HepG2 (cell line): ENCODE measurements around the gene IER5L. TPM values are rescaled to one million over a fixed set of nuclear protein-coding genes. Genes with fewer than 3 reads are reported as not detected.

Source experiments
- ARNT ChIP-seq: fragments of 450-650 bp; IDR thresholded peaks from 2 replicates; pipeline ENCODE4 v1.6.1; 2017
- DMAP1 ChIP-seq: IDR thresholded peaks from 2 replicates; pipeline ENCODE4 v1.6.1; 2016
- NAIF1 ChIP-seq: sonication (generic); formaldehyde crosslinking; IDR thresholded peaks from 2 replicates; pipeline ENCODE4 v1.5.0; 2020; ENCODE audit warnings: mild to moderate bottlenecking, missing genetic modification reagents, borderline replicate concordance
- NFKBIZ ChIP-seq: IDR thresholded peaks from 2 replicates; pipeline ENCODE4 v1.6.1; 2018; ENCODE audit warnings: missing genetic modification reagents, missing compliant biosample characterization
- RARG ChIP-seq: sonication (generic); formaldehyde crosslinking; IDR thresholded peaks from 2 replicates; pipeline ENCODE4 v1.4.0; 2020; ENCODE audit warnings: low read depth, mild to moderate bottlenecking, missing genetic modification reagents
- SRSF4 ChIP-seq: fragments of 200-400 bp; formaldehyde crosslinking; IDR thresholded peaks from one replicate; pipeline ENCODE4 v1.6.1; 2018; ENCODE audit warnings: mild to moderate bottlenecking, low read depth, low read length, moderate library complexity; ENCODE audit not compliant: poor library complexity, severe bottlenecking
- STAT5B ChIP-seq: sonication (generic); formaldehyde crosslinking; IDR thresholded peaks from 2 replicates; pipeline ENCODE4 v1.4.0; 2020; ENCODE audit warnings: missing genetic modification reagents
- ZKSCAN1 ChIP-seq: fragments of 150-350 bp; IDR thresholded peaks from 2 replicates; pipeline ENCODE4 v1.6.1; 2014; ENCODE audit warnings: low read length
- ZNF143 ChIP-seq: sonication (generic); formaldehyde crosslinking; IDR thresholded peaks from 2 replicates; pipeline ENCODE4 v1.4.0; 2020; ENCODE audit warnings: missing genetic modification reagents
- ZNF616 ChIP-seq: sonication (generic); formaldehyde crosslinking; IDR thresholded peaks from 2 replicates; pipeline ENCODE4 v1.5.0; 2020; ENCODE audit warnings: low read depth, mild to moderate bottlenecking, missing genetic modification reagents
- ZNF781 ChIP-seq: sonication (generic); formaldehyde crosslinking; IDR thresholded peaks from 2 replicates; pipeline ENCODE4 v1.5.1; 2020; ENCODE audit warnings: borderline replicate concordance, mild to moderate bottlenecking, missing genetic modification reagents; ENCODE audit errors: not compliant biosample characterization
- ZSCAN25 ChIP-seq: sonication (generic); formaldehyde crosslinking; IDR thresholded peaks from 2 replicates; pipeline ENCODE4 v1.8.0; 2022; ENCODE audit warnings: mild to moderate bottlenecking, missing genetic modification reagents
- ZSCAN30 ChIP-seq: sonication (generic); formaldehyde crosslinking; IDR thresholded peaks from 2 replicates; pipeline ENCODE4 v1.5.0; 2020; ENCODE audit warnings: mild to moderate bottlenecking, missing genetic modification reagents
- polyA plus RNA-seq, 8 experiments: library from polyadenylated mRNA; depleted of rRNA in 3 of 8; stranded (reverse) in 7 of 8; unstranded in 1 of 8; fragments of >200 nt; fragmentation: Illumina TruSeq in 4 of 8; extraction: Trizol in 4 of 8; gene quantifications; 2 replicates each; pipeline versions ENCODE4 v1.2.1 to v1.2.3, GENCODE V29; 2011 to 2016; ENCODE audit warnings: low read depth in 4 of 8, missing spikeins in 1 of 8, mixed read lengths in 1 of 8; ENCODE audit not compliant: insufficient read depth in 1 of 8
- total RNA-seq, 5 experiments: library from RNA; depleted of rRNA; stranded (reverse); fragments of >200 nt; fragmentation: Illumina TruSeq; extraction: Trizol; gene quantifications; 2 replicates each; pipeline ENCODE4 v1.2.3, GENCODE V29; 2016; ENCODE audit warnings: low read depth in 1 of 5
- TF ChIP-seq, protein P1 (sequence below): sonication (generic); formaldehyde crosslinking; IDR thresholded peaks from 2 replicates; pipeline ENCODE4 v1.5.0; 2020; ENCODE audit warnings: mild to moderate bottlenecking, missing genetic modification reagents, borderline replicate concordance
- TF ChIP-seq, protein P2 (sequence below): sonication (generic); formaldehyde crosslinking; IDR thresholded peaks from 2 replicates; pipeline ENCODE4 v1.8.1; 2023; ENCODE audit warnings: mild to moderate bottlenecking, inconsistent platforms, moderate library complexity, missing genetic modification reagents, borderline replicate concordance
- TF ChIP-seq, protein P3 (sequence below): sonication (generic); formaldehyde crosslinking; IDR thresholded peaks from 2 replicates; pipeline ENCODE4 v1.4.0; 2020; ENCODE audit warnings: missing genetic modification reagents, mild to moderate bottlenecking, borderline replicate concordance
- TF ChIP-seq, protein P4 (sequence below): sonication (generic); formaldehyde crosslinking; conservative IDR thresholded peaks from 2 replicates; pipeline ENCODE4 v1.4.0; 2020; ENCODE audit warnings: missing genetic modification reagents
- TF ChIP-seq, protein P5 (sequence below): IDR thresholded peaks from 2 replicates; pipeline ENCODE4 v1.6.1; 2018; ENCODE audit warnings: missing genetic modification reagents

The IER5L gene
- total and polyA plus RNA-seq, 2 of the 13 experiments (the other 11 are each of a cell fraction or from before 2014, with no cell fraction given) = 1.8 to 3.3 TPM

DNA sequence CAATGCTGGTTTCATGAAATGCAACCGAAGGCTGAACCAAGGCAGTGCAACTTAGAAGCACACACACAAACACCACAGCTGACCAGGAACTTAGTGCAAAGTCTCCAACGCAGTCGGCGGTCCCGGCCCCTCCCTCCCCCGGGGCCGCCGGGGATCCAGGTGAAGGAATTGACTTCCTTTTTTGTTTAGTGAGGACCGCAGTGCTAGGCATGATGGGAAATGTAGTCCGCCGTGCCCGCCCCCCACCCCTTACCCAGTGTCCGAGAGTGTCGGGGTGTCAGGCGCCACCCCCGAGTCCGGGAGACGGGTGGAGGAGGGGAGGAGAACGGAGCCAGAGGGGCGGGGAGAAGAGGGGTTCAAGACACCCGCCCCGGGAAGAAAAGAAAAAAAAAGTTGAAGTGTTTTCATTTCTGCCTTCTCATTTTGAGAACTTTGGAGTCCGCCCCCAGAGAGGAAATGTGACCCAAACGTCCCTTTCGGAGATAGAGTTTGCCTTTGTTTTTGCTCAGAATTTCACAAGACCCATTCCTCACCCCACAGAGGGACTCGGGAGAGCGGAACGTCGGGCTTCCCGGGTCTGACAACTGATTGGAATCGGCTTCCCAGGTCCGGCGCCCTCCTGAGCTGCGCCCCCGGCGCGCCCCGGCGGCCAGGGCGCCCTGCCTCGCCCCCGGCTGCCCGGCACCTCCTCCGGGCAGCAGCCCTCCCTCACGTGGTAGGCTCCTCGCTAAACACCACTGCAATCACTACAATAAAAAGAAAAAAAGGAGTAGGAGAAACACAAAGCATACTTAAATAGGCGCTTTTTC is 2.0 kb downstream of the IER5L start (continued):
- TF ChIP-seq, protein P1, sequence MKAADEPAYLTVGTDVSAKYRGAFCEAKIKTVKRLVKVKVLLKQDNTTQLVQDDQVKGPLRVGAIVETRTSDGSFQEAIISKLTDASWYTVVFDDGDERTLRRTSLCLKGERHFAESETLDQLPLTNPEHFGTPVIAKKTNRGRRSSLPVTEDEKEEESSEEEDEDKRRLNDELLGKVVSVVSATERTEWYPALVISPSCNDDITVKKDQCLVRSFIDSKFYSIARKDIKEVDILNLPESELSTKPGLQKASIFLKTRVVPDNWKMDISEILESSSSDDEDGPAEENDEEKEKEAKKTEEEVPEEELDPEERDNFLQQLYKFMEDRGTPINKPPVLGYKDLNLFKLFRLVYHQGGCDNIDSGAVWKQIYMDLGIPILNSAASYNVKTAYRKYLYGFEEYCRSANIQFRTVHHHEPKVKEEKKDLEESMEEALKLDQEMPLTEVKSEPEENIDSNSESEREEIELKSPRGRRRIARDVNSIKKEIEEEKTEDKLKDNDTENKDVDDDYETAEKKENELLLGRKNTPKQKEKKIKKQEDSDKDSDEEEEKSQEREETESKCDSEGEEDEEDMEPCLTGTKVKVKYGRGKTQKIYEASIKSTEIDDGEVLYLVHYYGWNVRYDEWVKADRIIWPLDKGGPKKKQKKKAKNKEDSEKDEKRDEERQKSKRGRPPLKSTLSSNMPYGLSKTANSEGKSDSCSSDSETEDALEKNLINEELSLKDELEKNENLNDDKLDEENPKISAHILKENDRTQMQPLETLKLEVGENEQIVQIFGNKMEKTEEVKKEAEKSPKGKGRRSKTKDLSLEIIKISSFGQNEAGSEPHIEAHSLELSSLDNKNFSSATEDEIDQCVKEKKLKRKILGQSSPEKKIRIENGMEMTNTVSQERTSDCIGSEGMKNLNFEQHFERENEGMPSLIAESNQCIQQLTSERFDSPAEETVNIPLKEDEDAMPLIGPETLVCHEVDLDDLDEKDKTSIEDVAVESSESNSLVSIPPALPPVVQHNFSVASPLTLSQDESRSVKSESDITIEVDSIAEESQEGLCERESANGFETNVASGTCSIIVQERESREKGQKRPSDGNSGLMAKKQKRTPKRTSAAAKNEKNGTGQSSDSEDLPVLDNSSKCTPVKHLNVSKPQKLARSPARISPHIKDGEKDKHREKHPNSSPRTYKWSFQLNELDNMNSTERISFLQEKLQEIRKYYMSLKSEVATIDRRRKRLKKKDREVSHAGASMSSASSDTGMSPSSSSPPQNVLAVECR (CRISPR knock-in tag) = peak; percentile 48; the same call in 1 of the 2 replicates
- no peak for TF ChIP-seq ZNF616 (CRISPR knock-in tag)
- TF ChIP-seq NAIF1 = no peak
- TF ChIP-seq ZSCAN30 (CRISPR knock-in tag) = no peak
- TF ChIP-seq, protein P2, sequence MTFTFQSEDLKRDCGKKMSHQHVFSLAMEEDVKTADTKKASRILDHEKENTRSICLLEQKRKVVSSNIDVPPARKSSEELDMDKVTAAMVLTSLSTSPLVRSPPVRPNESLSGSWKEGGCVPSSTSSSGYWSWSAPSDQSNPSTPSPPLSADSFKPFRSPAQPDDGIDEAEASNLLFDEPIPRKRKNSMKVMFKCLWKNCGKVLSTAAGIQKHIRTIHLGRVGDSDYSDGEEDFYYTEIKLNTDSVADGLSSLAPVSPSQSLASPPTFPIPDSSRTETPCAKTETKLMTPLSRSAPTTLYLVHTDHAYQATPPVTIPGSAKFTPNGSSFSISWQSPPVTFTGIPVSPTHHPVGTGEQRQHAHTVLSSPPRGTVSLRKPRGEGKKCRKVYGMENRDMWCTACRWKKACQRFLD (CRISPR knock-in tag) = no peak
- TF ChIP-seq NFKBIZ = no peak
- no peak for TF ChIP-seq ZKSCAN1
- no peak for TF ChIP-seq ARNT
- TF ChIP-seq, protein P3, sequence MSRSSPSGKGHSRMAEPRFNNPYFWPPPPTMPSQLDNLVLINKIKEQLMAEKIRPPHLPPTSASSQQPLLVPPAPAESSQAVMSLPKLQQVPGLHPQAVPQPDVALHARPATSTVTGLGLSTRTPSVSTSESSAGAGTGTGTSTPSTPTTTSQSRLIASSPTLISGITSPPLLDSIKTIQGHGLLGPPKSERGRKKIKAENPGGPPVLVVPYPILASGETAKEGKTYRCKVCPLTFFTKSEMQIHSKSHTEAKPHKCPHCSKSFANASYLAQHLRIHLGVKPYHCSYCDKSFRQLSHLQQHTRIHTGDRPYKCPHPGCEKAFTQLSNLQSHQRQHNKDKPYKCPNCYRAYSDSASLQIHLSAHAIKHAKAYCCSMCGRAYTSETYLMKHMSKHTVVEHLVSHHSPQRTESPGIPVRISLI (CRISPR knock-in tag) = peak; percentile 62; the same call in 1 of the 2 replicates
- no peak for TF ChIP-seq STAT5B (CRISPR knock-in tag)
- TF ChIP-seq, protein P4, sequence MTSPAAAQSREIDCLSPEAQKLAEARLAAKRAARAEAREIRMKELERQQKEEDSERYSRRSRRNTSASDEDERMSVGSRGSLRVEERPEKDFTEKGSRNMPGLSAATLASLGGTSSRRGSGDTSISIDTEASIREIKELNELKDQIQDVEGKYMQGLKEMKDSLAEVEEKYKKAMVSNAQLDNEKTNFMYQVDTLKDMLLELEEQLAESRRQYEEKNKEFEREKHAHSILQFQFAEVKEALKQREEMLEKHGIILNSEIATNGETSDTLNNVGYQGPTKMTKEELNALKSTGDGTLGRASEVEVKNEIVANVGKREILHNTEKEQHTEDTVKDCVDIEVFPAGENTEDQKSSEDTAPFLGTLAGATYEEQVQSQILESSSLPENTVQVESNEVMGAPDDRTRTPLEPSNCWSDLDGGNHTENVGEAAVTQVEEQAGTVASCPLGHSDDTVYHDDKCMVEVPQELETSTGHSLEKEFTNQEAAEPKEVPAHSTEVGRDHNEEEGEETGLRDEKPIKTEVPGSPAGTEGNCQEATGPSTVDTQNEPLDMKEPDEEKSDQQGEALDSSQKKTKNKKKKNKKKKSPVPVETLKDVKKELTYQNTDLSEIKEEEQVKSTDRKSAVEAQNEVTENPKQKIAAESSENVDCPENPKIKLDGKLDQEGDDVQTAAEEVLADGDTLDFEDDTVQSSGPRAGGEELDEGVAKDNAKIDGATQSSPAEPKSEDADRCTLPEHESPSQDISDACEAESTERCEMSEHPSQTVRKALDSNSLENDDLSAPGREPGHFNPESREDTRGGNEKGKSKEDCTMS (CRISPR knock-in tag) = no peak
- TF ChIP-seq ZSCAN25 (CRISPR knock-in tag) = no peak
- TF ChIP-seq, protein P5, sequence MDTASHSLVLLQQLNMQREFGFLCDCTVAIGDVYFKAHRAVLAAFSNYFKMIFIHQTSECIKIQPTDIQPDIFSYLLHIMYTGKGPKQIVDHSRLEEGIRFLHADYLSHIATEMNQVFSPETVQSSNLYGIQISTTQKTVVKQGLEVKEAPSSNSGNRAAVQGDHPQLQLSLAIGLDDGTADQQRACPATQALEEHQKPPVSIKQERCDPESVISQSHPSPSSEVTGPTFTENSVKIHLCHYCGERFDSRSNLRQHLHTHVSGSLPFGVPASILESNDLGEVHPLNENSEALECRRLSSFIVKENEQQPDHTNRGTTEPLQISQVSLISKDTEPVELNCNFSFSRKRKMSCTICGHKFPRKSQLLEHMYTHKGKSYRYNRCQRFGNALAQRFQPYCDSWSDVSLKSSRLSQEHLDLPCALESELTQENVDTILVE = no peak
- peak; percentile 90 for TF ChIP-seq ZNF143 (CRISPR knock-in tag)
- TF ChIP-seq SRSF4 = no peak
- TF ChIP-seq RARG (CRISPR knock-in tag) = no peak
- no peak for TF ChIP-seq ZNF781 (CRISPR knock-in tag)
- TF ChIP-seq DMAP1 (CRISPR knock-in tag) = peak; percentile 15; the same call in 1 of the 2 replicates
